ENCODE measurements around the gene PDILT.

DNA sequence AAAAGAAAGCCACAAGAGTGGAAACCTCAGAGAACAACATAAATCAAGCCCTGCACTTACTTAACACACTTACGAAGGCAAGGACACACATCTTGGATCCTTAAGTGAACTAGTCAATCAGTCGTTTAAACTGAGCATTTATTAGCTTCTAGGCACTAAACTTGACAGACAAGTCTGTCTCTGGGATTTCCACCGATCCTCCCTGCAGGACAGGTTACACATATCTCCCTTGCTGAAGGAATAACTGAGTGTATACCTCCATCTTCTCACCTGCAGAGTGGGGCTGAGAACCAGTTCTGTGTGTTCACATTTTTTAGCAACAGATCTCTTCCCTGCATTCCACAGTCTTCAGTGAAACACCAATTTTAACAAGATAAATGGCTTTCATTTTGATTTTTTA is 86.1 kb downstream of the PDILT start:
- TF ChIP-seq RAD21 (IDR thresholded peaks at IDR 0.05; ENCODE audit: low read depth), result no peak
- TF ChIP-seq, protein P1, sequence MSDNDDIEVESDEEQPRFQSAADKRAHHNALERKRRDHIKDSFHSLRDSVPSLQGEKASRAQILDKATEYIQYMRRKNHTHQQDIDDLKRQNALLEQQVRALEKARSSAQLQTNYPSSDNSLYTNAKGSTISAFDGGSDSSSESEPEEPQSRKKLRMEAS (IDR thresholded peaks at IDR 0.05), result no peak
- TF ChIP-seq TCF12 (IDR thresholded peaks at IDR 0.05; ENCODE audit: low read depth), result no peak
